GM18951 (cell line): ENCODE data around the gene SPRY4.
"Not testable (repeated sequence)": the region's sequence is repeated elsewhere in the genome, so short reads cannot be mapped to it uniquely, and the experiment has no call there.

Source experiments
- POLR2A ChIP-seq: IDR thresholded peaks from 4 replicates; pipeline ENCODE4 v1.6.1; 2011; ENCODE audit warnings: mild to moderate bottlenecking; ENCODE audit not compliant: insufficient read length, insufficient read depth; ENCODE audit errors: extremely low read depth
- in situ Hi-C: fragments of 300-500 bp; cut with MboI; formaldehyde crosslinking; loops from one replicate; pipeline ENCODE4 v1.12.0; 2022; ENCODE audit warnings: low sequenced_read_pairs, mixed read lengths, inconsistent platforms; ENCODE audit not compliant: unreplicated experiment

The SPRY4 gene

GRCh38 chr5:142305211-142305610 lies 19.6 kb downstream of the SPRY4 start:
- no peak for TF ChIP-seq POLR2A
- in situ Hi-C loops = no loop called here

- in situ Hi-C loops = no loop called here
- no peak for TF ChIP-seq POLR2A
These were observed 20.7 kb downstream of the SPRY4 start for GRCh38 chr5:142304013-142304701.

GRCh38 chr5:142303565-142303964 lies 21.3 kb downstream of the SPRY4 start:
- no peak for TF ChIP-seq POLR2A
- in situ Hi-C loops = no loop called here

DNA sequence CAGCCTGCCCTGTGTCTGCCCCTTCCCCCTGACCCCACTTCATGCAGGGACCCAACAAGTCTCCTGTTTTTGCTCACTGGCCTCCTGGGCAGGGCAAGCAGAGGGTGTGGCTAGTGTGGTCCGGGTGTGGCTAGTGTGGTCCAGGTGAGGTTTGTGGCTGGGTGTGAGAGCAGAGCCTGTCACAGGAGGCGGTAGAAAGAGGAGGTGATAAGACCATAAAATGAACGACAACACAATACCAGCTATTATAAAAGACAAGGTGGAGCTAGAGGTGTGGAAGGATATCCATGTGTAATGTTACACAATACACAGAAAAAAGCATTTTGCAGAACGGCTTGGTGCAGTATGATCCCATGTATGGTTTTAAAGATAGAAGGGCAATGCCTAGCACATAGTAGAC lies 23.3 kb downstream of the SPRY4 start:
- in situ Hi-C loops = no loop called here
- no peak for TF ChIP-seq POLR2A

GRCh38 chr5:142300677-142301076 lies 24.1 kb downstream of the SPRY4 start:
- in situ Hi-C loops = no loop called here

DNA sequence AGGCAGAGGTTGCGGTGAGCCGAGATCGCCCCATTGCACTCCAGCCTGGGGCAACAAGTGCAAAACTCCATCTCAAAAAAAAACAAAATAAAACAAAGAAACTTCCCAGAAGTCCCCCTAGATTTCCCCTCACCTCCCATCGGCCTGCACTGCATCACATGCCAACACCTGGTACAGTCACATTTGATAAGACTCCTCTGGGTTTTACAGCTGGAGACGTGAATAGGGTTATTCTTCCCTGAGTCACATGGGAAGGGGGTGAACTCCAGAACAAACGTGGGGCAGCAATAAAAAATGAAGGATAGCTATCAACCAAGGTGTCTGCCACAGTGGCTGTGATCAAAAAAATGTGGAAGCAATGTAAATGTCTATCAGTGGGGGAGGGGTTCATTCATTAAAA lies 26.0 kb downstream of the SPRY4 start:
- in situ Hi-C loops = no loop called here
- no peak for TF ChIP-seq POLR2A

More at GRCh38 chr5:142300677-142301076, 24.1 kb downstream of the SPRY4 start:
- TF ChIP-seq POLR2A = no peak

DNA sequence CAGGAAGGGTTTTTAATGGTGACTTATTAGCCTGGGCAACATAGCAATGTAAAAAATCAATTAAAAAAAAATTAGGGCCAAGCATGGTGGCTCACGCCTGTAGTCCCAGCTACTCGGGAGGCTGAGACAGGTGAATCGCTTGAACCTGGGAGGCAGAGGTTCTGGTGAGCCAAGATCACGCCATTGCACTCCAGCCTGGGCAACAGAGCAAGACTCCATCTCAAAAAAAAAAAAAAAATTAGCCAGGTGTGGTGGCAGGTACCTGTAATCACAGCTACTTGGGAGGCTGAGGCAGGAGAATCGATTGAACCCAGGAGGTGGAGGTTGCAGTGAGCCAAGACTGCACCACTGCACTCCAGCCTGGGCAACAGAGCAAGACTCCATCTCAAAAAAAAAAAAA lies 27.0 kb downstream of the SPRY4 start:
- in situ Hi-C loops = not testable (repeated sequence)

GRCh38 chr5:142296914-142297417 lies 27.9 kb downstream of the SPRY4 start:
- in situ Hi-C loops = no loop called here
- no peak for TF ChIP-seq POLR2A

DNA sequence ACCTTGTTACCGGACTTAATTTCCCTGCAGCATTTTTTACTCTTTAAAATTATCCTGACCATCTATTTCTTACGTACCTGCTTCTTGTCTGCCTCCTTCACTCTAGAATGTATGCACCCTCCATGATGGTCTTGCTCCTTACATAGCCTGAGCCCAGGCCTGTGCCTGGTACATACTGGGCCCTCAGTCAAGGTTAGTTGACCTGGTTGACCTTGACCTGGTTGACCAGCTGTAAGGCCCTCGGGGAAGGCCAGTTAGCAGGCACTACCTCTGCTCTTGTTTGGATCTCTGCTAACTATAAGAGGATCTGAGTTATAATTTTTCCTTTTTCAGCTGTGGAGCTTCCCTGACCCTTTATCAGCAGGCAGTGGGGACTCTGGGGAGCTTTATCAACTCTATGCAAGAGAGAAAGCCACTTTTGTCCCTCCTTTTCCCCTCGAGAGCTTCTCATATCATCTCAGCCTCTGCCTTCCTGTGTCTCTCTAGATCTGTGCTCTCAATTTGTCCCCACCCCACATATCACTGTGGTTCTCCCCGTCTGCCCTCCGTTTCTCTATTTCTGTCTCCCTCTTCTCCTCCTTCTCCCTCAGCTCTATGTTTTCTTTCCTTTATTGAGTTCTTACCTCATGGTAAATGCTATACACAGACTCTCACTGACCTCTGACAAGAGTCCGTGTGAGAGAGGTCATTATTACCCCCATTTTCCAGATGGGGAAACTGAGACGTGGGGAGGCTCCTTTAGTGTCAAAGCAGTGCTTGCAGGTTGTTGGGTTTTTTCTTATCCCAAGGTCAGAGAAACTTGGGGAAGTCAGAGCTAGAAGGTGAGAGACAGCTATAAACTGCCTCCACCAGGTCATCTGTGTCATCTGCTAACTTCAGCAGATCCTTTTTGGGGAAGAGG lies 28.6 kb downstream of the SPRY4 start:
- in situ Hi-C loops = no loop called here
- TF ChIP-seq POLR2A = no peak

- TF ChIP-seq POLR2A = no peak
- in situ Hi-C loops = no loop called here
These were observed 29.6 kb downstream of the SPRY4 start for GRCh38 chr5:142295084-142295758.

DNA sequence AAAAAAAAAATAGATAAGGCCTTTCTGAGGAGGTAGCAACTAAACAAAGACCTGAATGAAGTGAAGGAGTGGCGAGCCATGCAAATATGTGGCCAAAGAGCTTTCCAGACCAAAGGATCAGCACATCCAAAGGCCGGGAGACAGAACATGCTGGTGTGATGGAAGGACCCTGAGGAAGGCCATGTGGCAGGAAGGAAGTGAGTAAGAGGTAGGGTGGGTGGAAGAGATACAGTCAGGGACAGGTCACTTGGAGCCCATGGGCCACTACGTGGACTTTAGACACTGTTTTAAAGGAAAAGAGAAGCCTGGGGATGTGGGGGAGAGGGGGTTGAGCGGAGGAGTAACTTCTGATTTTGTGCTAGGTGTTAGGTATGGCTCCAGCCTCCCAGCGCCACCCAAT lies 31.3 kb downstream of the SPRY4 start:
- TF ChIP-seq POLR2A = no peak
- in situ Hi-C loops = no loop called here

- in situ Hi-C loops = no loop called here
- TF ChIP-seq POLR2A = no peak
These were observed 32.0 kb downstream of the SPRY4 start for GRCh38 chr5:142292808-142293207.

DNA sequence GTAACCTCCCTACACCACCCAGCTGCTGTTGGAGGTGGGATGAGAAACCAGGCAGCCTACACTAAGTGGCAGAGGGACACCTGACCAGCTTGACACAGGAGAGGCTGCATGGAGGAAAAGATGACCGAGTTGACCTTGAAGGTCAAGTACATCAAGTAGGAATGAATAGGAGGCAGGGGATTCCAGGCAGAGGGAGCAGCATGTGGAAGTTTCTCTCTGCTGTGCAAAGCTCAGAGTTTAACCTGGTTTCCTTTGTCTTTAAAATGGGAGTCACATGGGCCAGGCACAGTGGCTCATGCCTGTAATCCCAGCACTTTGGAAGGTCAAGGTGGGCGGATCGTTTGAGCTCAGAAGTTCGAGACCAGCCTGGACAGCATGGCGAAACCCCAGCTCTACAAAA lies 32.6 kb downstream of the SPRY4 start:
- in situ Hi-C loops = no loop called here
- no peak for TF ChIP-seq POLR2A
